Adipocyte (in vitro differentiated cells): ENCODE measurements around the gene RPP30.
"Not testable (repeated sequence)": the region's sequence is repeated elsewhere in the genome, so short reads cannot be mapped to it uniquely, and the experiment has no call there.

Experiments used
- DNase-seq: peaks from one replicate; pipeline ENCODE4 v3.0.0-alpha.2; 2015; ENCODE audit warnings: low read depth
- H3K27me3 ChIP-seq: replicated peaks from 2 replicates; pipeline ENCODE4 v1.7.0; 2013; ENCODE audit warnings: mild to moderate bottlenecking, low read length, moderate library complexity; ENCODE audit not compliant: control insufficient read depth, insufficient read depth
- H3K36me3 ChIP-seq: 2 replicates; pipeline ENCODE4 v1.7.0; 2013; ENCODE audit warnings: low read length, mild to moderate bottlenecking, moderate library complexity; ENCODE audit not compliant: control insufficient read depth, insufficient read depth, severe bottlenecking
- H3K4me1 ChIP-seq: 2 replicates; pipeline ENCODE4 v1.7.0; 2013; ENCODE audit warnings: mild to moderate bottlenecking, low read length, moderate library complexity; ENCODE audit not compliant: control insufficient read depth, insufficient read depth
- H3K4me3 ChIP-seq: 2 replicates; pipeline ENCODE4 v1.7.0; 2013; ENCODE audit warnings: mild to moderate bottlenecking, low read length, moderate library complexity
- H3K9ac ChIP-seq: 2 replicates; pipeline ENCODE4 v1.7.0; 2013; ENCODE audit warnings: mild to moderate bottlenecking, low read length, moderate library complexity
- H3K9me3 ChIP-seq: 2 replicates; pipeline ENCODE4 v1.7.0; 2013; ENCODE audit warnings: mild to moderate bottlenecking, low read length, moderate library complexity; ENCODE audit not compliant: control insufficient read depth

The RPP30 gene

GRCh38 chr10:90879062-90879461 lies 7.3 kb downstream of the RPP30 start:
- no peak for DNase-seq
- Histone ChIP-seq H3K27me3 (no peaks in the 10 kb centered on the region), H3K9ac (no peak overlapping the region), H3K36me3 (peaks cover 45% of the 10 kb centered on the region), H3K9me3 (no peaks in the 10 kb centered on the region), H3K4me3 (no peak overlapping the region), H3K4me1 (peaks cover 4% of the 10 kb centered on the region)

- Histone ChIP-seq H3K4me1 (peaks cover 16% of the 10 kb centered on the region), H3K36me3 (peaks cover 45% of the 10 kb centered on the region)
- H3K4me3 ChIP-seq, H3K9me3 ChIP-seq, H3K9ac ChIP-seq, H3K27me3 ChIP-seq: not testable (repeated sequence)
- peak; percentile 72 for DNase-seq
Measured at GRCh38 chr10:90880059-90880719, 8.4 kb downstream of the RPP30 start.

- Histone ChIP-seq H3K4me3 (peak overlapping the region; percentile 40), H3K9me3 (no peaks in the 10 kb centered on the region), H3K36me3 (peaks cover 37% of the 10 kb centered on the region), H3K4me1 (peaks cover 40% of the 10 kb centered on the region), H3K27me3 (no peaks in the 10 kb centered on the region), H3K9ac (peak overlapping the region; percentile 75)
- peak; percentile 61 for DNase-seq
Measured at GRCh38 chr10:90884431-90884830, 12.7 kb downstream of the RPP30 start.

GRCh38 chr10:90885176-90885575 lies 13.4 kb downstream of the RPP30 start:
- peak overlapping the region; percentile 40 for H3K4me3 ChIP-seq
- no peaks in the 10 kb centered on the region for H3K27me3 ChIP-seq
- H3K9ac ChIP-seq: peak overlapping the region; percentile 75
- peak; percentile 88 for DNase-seq
- H3K9me3 ChIP-seq: no peaks in the 10 kb centered on the region
- H3K4me1 ChIP-seq: peaks cover 41% of the 10 kb centered on the region
- peaks cover 37% of the 10 kb centered on the region for H3K36me3 ChIP-seq

- H3K36me3 ChIP-seq: peaks cover 55% of the 10 kb centered on the region
- no peak overlapping the region for H3K4me3 ChIP-seq
- peaks cover 49% of the 10 kb centered on the region for H3K4me1 ChIP-seq
- no peaks in the 10 kb centered on the region for H3K27me3 ChIP-seq
- no peak overlapping the region for H3K9ac ChIP-seq
- H3K9me3 ChIP-seq: no peaks in the 10 kb centered on the region
- peak; percentile 21 for DNase-seq
Measured at GRCh38 chr10:90887555-90887954, 15.8 kb downstream of the RPP30 start.

- Histone ChIP-seq H3K4me3 (no peak overlapping the region), H3K4me1 (peaks cover 53% of the 10 kb centered on the region), H3K36me3 (peaks cover 53% of the 10 kb centered on the region), H3K27me3 (no peaks in the 10 kb centered on the region), H3K9me3 (no peaks in the 10 kb centered on the region), H3K9ac (no peak overlapping the region)
- no peak for DNase-seq
Measured at GRCh38 chr10:90888387-90888786, 16.6 kb downstream of the RPP30 start.

GRCh38 chr10:90889636-90890035 lies 17.9 kb downstream of the RPP30 start:
- Histone ChIP-seq H3K36me3 (peaks cover 59% of the 10 kb centered on the region), H3K4me3 (no peak overlapping the region), H3K9ac (no peak overlapping the region), H3K27me3 (no peaks in the 10 kb centered on the region), H3K9me3 (no peaks in the 10 kb centered on the region), H3K4me1 (peaks cover 45% of the 10 kb centered on the region)
- DNase-seq: no peak

- H3K27me3 ChIP-seq: no peaks in the 10 kb centered on the region
- DNase-seq: no peak
- peaks cover 38% of the 10 kb centered on the region for H3K4me1 ChIP-seq
- H3K4me3 ChIP-seq: no peak overlapping the region
- H3K9me3 ChIP-seq: no peaks in the 10 kb centered on the region
- H3K9ac ChIP-seq: no peak overlapping the region
- peaks cover 66% of the 10 kb centered on the region for H3K36me3 ChIP-seq
Measured at GRCh38 chr10:90890347-90890746, 18.6 kb downstream of the RPP30 start.

- Histone ChIP-seq H3K9me3 (no peaks in the 10 kb centered on the region), H3K9ac (no peak overlapping the region), H3K36me3 (peaks cover 64% of the 10 kb centered on the region), H3K4me1 (peaks cover 18% of the 10 kb centered on the region), H3K27me3 (no peaks in the 10 kb centered on the region), H3K4me3 (no peak overlapping the region)
- peak; percentile 38 for DNase-seq
Measured at GRCh38 chr10:90893190-90893589, 21.4 kb downstream of the RPP30 start.

- not testable (repeated sequence) for H3K4me1 ChIP-seq, H3K4me3 ChIP-seq, H3K27me3 ChIP-seq, H3K9me3 ChIP-seq, H3K9ac ChIP-seq, DNase-seq
- peaks cover 65% of the 10 kb centered on the region for H3K36me3 ChIP-seq
Measured at GRCh38 chr10:90896916-90897315, 25.1 kb downstream of the RPP30 start.

- H3K9ac ChIP-seq: no peak overlapping the region
- peaks cover 30% of the 10 kb centered on the region for H3K36me3 ChIP-seq
- H3K4me3 ChIP-seq: no peak overlapping the region
- H3K4me1 ChIP-seq: no peaks in the 10 kb centered on the region
- H3K9me3 ChIP-seq: no peaks in the 10 kb centered on the region
- no peaks in the 10 kb centered on the region for H3K27me3 ChIP-seq
- no peak for DNase-seq
Measured at GRCh38 chr10:90905925-90906324, 34.2 kb downstream of the RPP30 start.

GRCh38 chr10:90906596-90906995 lies 34.8 kb downstream of the RPP30 start:
- no peak overlapping the region for H3K4me3 ChIP-seq
- H3K27me3 ChIP-seq: no peaks in the 10 kb centered on the region
- H3K9ac ChIP-seq: no peak overlapping the region
- H3K36me3 ChIP-seq: peaks cover 24% of the 10 kb centered on the region
- no peak for DNase-seq
- H3K9me3 ChIP-seq: no peaks in the 10 kb centered on the region
- no peaks in the 10 kb centered on the region for H3K4me1 ChIP-seq
